Uterus (tissue), 2 donors: Measurements from ENCODE around the gene COL4A2.

Experiments
- POLR2A ChIP-seq, 2 donors: fragments of 450-650 bp; IDR thresholded peaks; one replicate each; pipeline ENCODE4 v1.6.1; 2016; ENCODE audit warnings: antibody characterized with exemption in 2 of 2, mild to moderate bottlenecking in 1 of 2, moderate library complexity in 1 of 2
- TF ChIP-seq, protein P1 (sequence below), 4 experiments: fragments of 200-600 bp in 2 of 4; fragments of 450-650 bp in 2 of 4; sonication (generic) in 2 of 4; IDR thresholded peaks; one replicate each; pipeline ENCODE4 v1.5.1; 2016 to 2019; ENCODE audit warnings: antibody characterized with exemption in 4 of 4, mild to moderate bottlenecking in 2 of 4, moderate library complexity in 1 of 4

DNA sequence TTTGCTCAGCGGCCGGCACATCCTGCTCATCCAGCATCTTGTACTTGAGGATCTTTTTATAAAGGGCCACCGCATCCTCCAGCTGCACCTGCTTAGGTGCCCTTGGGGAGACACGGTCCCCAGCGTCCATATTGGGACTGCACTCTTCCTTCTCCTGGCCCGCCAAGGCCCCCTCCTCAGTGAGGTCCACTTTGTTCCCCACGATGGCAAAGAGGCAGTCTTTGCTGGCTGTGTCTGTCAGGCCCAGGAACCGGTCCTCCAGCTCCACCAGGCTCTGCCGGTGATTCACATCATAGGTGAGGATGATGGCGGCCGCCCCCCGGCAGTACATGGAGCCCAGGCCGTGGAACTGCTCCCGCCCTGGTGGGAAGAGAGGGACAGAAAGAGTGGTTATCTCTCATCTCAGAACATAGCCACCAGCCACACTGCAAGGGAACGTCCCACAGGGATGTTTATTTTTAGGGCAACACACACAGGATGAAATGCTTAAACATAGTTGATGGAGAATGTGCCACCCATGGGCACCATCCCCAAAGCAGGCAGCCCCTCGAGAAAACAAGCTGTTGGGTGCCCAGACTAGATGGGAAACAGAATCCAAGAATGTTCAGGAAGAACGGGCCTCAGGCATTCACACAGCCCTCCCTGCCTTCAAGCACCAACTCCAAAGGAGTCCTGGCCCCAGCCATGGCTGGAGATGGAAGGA, 216.9 kb downstream of the COL4A2 start:
- TF ChIP-seq, protein P1, sequence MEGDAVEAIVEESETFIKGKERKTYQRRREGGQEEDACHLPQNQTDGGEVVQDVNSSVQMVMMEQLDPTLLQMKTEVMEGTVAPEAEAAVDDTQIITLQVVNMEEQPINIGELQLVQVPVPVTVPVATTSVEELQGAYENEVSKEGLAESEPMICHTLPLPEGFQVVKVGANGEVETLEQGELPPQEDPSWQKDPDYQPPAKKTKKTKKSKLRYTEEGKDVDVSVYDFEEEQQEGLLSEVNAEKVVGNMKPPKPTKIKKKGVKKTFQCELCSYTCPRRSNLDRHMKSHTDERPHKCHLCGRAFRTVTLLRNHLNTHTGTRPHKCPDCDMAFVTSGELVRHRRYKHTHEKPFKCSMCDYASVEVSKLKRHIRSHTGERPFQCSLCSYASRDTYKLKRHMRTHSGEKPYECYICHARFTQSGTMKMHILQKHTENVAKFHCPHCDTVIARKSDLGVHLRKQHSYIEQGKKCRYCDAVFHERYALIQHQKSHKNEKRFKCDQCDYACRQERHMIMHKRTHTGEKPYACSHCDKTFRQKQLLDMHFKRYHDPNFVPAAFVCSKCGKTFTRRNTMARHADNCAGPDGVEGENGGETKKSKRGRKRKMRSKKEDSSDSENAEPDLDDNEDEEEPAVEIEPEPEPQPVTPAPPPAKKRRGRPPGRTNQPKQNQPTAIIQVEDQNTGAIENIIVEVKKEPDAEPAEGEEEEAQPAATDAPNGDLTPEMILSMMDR (IDR thresholded peaks at IDR 0.05), result no peak
- TF ChIP-seq POLR2A (IDR thresholded peaks at IDR 0.05), result no peak
